Endothelial cell of umbilical vein (primary cell): ENCODE measurements around the gene ABLIM2.
"Not testable (repeated sequence)": the region's sequence is repeated elsewhere in the genome, so short reads cannot be mapped to it uniquely, and the experiment has no call there.

Experiments used
- GATA2 ChIP-seq: IDR thresholded peaks from 2 replicates; pipeline ENCODE4 v1.7.0; 2011; ENCODE audit warnings: low read depth, mild to moderate bottlenecking, moderate library complexity, mixed read lengths, low read length; ENCODE audit not compliant: insufficient read length, insufficient read depth
- MYC ChIP-seq: IDR thresholded peaks from one replicate; pipeline ENCODE4 v1.6.1; 2011; ENCODE audit warnings: mild to moderate bottlenecking, low read depth, low read length
- POLR2A ChIP-seq: IDR thresholded peaks from 2 replicates; pipeline ENCODE4 v1.6.1; 2012; ENCODE audit warnings: low read depth, mild to moderate bottlenecking, control low read depth, low read length
- POLR2AphosphoS5 ChIP-seq: IDR thresholded peaks from 2 replicates; pipeline ENCODE4 v1.6.1; 2012; ENCODE audit warnings: low read depth, mild to moderate bottlenecking, control low read depth, low read length, moderate library complexity; ENCODE audit not compliant: insufficient read depth
- TF ChIP-seq, protein P1 (sequence below), 2 donors: IDR thresholded peaks; 1 replicate in 1 of 2; 2 replicates in 1 of 2; pipeline ENCODE4 v1.5.1; 2011; ENCODE audit warnings: low read length in 2 of 2, mild to moderate bottlenecking in 2 of 2, moderate library complexity in 2 of 2, control low read depth in 1 of 2, inconsistent platforms in 1 of 2, low read depth in 1 of 2; ENCODE audit not compliant: insufficient read depth in 1 of 2; ENCODE audit errors: extremely low read depth in 1 of 2
- TF ChIP-seq, protein P2 (sequence below): IDR thresholded peaks from 2 replicates; pipeline ENCODE4 v1.6.1; 2011; ENCODE audit not compliant: insufficient read depth, insufficient read length

DNA sequence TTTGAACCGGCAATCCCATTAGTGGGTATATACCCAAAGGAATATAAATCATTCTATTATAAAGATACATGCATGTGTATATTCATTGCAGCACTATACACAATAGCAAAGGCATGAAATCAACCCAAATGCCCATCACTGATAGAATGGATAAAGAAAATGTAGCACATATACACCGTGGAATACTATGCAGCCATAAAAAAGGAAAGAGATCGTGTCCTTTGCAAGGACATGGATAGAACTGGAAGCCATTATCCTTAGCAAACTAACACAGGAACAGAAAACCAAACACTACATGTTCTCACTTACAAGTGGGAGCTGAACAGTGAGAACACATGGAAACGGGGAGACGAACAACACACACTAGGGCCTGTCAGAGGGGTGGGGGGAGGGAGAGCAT is 18.9 kb downstream of the ABLIM2 start:
- TF ChIP-seq, protein P1, sequence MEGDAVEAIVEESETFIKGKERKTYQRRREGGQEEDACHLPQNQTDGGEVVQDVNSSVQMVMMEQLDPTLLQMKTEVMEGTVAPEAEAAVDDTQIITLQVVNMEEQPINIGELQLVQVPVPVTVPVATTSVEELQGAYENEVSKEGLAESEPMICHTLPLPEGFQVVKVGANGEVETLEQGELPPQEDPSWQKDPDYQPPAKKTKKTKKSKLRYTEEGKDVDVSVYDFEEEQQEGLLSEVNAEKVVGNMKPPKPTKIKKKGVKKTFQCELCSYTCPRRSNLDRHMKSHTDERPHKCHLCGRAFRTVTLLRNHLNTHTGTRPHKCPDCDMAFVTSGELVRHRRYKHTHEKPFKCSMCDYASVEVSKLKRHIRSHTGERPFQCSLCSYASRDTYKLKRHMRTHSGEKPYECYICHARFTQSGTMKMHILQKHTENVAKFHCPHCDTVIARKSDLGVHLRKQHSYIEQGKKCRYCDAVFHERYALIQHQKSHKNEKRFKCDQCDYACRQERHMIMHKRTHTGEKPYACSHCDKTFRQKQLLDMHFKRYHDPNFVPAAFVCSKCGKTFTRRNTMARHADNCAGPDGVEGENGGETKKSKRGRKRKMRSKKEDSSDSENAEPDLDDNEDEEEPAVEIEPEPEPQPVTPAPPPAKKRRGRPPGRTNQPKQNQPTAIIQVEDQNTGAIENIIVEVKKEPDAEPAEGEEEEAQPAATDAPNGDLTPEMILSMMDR (IDR thresholded peaks at IDR 0.05; ENCODE audit: extremely low read depth in 1 of 2, insufficient read depth in 1 of 2, low read depth in 1 of 2, low read length in 2 of 2): not testable (repeated sequence)
- TF ChIP-seq POLR2A, MYC, GATA2, POLR2AphosphoS5: not testable (repeated sequence)
- TF ChIP-seq, protein P2, sequence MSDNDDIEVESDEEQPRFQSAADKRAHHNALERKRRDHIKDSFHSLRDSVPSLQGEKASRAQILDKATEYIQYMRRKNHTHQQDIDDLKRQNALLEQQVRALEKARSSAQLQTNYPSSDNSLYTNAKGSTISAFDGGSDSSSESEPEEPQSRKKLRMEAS: not testable (repeated sequence)
